ENCODE data around the gene GOLGA6L2.
A peak's percentile ranks its signal among the peaks of the same experiment; 100 is the strongest.
"Not testable (repeated sequence)": the region's sequence is repeated elsewhere in the genome, so short reads cannot be mapped to it uniquely, and the experiment has no call there.

Gene GOLGA6L2

DNA sequence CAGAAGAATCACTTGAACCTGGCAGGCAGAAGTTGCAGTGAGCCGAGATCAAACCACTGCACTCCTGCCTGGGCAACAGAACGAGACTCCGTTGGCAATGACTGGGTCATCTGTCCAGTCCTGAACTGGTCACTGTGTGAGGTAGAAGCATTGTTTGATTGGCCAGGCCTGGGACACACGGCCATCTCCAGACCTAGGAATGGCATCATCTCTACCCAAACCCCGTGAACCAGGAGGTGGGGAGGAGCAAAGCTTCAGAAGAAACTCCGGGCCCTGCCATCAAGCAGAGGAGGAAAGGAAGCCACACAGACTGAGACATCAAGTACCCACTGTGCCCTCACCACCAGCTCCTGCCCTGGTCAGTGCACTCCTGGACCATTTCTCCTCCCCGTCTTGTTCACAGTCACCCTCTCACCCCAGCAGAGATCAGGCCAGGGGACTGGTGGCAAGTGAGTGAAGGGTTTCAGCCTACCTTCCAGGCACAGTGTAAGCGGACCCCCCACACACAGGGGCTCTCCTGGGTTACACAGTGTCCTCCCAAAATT, 31.6 kb downstream of the GOLGA6L2 start:
- peak overlapping the region; percentile 10; the same call in 1 of the 2 replicates for H2AFZ ChIP-seq (ENCODE audit: low read length)
- no peak overlapping the region for H3K9ac ChIP-seq (ENCODE audit: low read length)
- peak overlapping the region; percentile 99 for H3K27ac ChIP-seq (ENCODE audit: low read length)
- no peaks in the 10 kb centered on the region for H3K9me3 ChIP-seq (replicated peaks; ENCODE audit: insufficient read depth, low read length)
- TF ChIP-seq EZH2phosphoT487 (IDR thresholded peaks at IDR 0.05; ENCODE audit: low read length) (no peak), CTCF (IDR thresholded peaks at IDR 0.05; ENCODE audit: low read length) (no peak)
- peaks cover 18% of the 10 kb centered on the region for H3F3A ChIP-seq (ENCODE audit: insufficient read depth, low read length)
- H3K4me2 ChIP-seq (ENCODE audit: low read depth, low read length), result no peak overlapping the region
- H3K27me3 ChIP-seq (replicated peaks; ENCODE audit: insufficient read depth, low read length), result no peaks in the 10 kb centered on the region
- H3K36me3 ChIP-seq (replicated peaks; ENCODE audit: insufficient read depth, low read length), result no peaks in the 10 kb centered on the region
- no peak overlapping the region for H3K4me3 ChIP-seq (ENCODE audit: low read length)
- no peak for DNase-seq
- H4K20me1 ChIP-seq (ENCODE audit: insufficient read depth, low read length), result no peaks in the 10 kb centered on the region
- no peaks in the 10 kb centered on the region for H3K79me2 ChIP-seq (ENCODE audit: low read length)
- H3K9me2 ChIP-seq (replicated peaks; ENCODE audit: insufficient read depth, low read length), result no peaks in the 10 kb centered on the region
- H3K4me1 ChIP-seq (ENCODE audit: low read length), result peaks cover 41% of the 10 kb centered on the region

GRCh38 chr15:23412881-23413600, 34.0 kb downstream of the GOLGA6L2 start:
- not testable (repeated sequence) for H3K4me3 ChIP-seq (ENCODE audit: low read length)

GRCh38 chr15:23411841-23412240, 35.2 kb downstream of the GOLGA6L2 start:
- no peak for DNase-seq
- Histone ChIP-seq H3K27me3 (replicated peaks; ENCODE audit: insufficient read depth, low read length) (no peaks in the 10 kb centered on the region), H3K4me1 (ENCODE audit: low read length) (peaks cover 23% of the 10 kb centered on the region), H3K36me3 (replicated peaks; ENCODE audit: insufficient read depth, low read length) (no peaks in the 10 kb centered on the region), H3K27ac (ENCODE audit: low read length) (no peak overlapping the region), H4K20me1 (ENCODE audit: insufficient read depth, low read length) (no peaks in the 10 kb centered on the region), H3K9me3 (replicated peaks; ENCODE audit: insufficient read depth, low read length) (no peaks in the 10 kb centered on the region), H3K9me2 (replicated peaks; ENCODE audit: insufficient read depth, low read length) (no peaks in the 10 kb centered on the region), H3F3A (ENCODE audit: insufficient read depth, low read length) (peaks cover 8% of the 10 kb centered on the region), H3K4me2 (ENCODE audit: low read depth, low read length) (no peak overlapping the region), H3K4me3 (ENCODE audit: low read length) (no peak overlapping the region), H3K9ac (ENCODE audit: low read length) (no peak overlapping the region), H2AFZ (ENCODE audit: low read length) (no peak overlapping the region), H3K79me2 (ENCODE audit: low read length) (no peaks in the 10 kb centered on the region)
- TF ChIP-seq EZH2 (optimal IDR thresholded peaks at IDR 0.05; ENCODE audit: low read depth, low read length), result no peak
- TF ChIP-seq CTCF (IDR thresholded peaks at IDR 0.05; ENCODE audit: low read length), result no peak
- TF ChIP-seq EZH2phosphoT487 (IDR thresholded peaks at IDR 0.05; ENCODE audit: low read length), result no peak

More at GRCh38 chr15:23412881-23413600, 34.0 kb downstream of the GOLGA6L2 start:
- not testable (repeated sequence) for H3K9me3 ChIP-seq (replicated peaks; ENCODE audit: insufficient read depth, low read length); H4K20me1 ChIP-seq (ENCODE audit: insufficient read depth, low read length); H3K27me3 ChIP-seq (replicated peaks; ENCODE audit: insufficient read depth, low read length); H3K4me2 ChIP-seq (ENCODE audit: low read depth, low read length); H3K36me3 ChIP-seq (replicated peaks; ENCODE audit: insufficient read depth, low read length); H3K9ac ChIP-seq (ENCODE audit: low read length); H3K9me2 ChIP-seq (replicated peaks; ENCODE audit: insufficient read depth, low read length); H3K27ac ChIP-seq (ENCODE audit: low read length); DNase-seq; H2AFZ ChIP-seq (ENCODE audit: low read length); H3K79me2 ChIP-seq (ENCODE audit: low read length)
- Histone ChIP-seq H3K4me1 (ENCODE audit: low read length) (peaks cover 31% of the 10 kb centered on the region), H3F3A (ENCODE audit: insufficient read depth, low read length) (peaks cover 18% of the 10 kb centered on the region)

DNA sequence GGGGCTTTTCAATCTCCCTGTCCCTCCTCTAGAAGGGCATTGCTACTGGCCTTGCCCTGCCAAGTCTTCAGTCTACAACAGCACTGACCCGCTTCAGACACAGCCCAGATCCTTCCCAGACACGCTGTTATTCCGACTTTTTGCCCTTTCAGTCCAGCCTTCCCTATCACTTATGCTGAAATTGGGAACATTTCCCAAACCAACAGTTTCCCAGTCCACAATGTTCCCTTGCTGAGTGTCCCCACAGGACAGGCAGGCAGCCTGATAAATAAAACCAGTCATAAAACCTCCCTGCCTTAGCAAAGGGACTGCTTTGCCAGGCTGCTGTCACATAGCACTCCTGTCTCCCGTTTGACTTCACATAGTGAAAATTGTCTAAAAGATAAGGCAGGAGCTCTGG, 43.5 kb downstream of the GOLGA6L2 start:
- Histone ChIP-seq H3K27me3 (replicated peaks; ENCODE audit: insufficient read depth, low read length) (no peaks in the 10 kb centered on the region), H3K9me3 (replicated peaks; ENCODE audit: insufficient read depth, low read length) (no peaks in the 10 kb centered on the region), H3K9me2 (replicated peaks; ENCODE audit: insufficient read depth, low read length) (no peaks in the 10 kb centered on the region), H3K36me3 (replicated peaks; ENCODE audit: insufficient read depth, low read length) (no peaks in the 10 kb centered on the region), H3F3A (ENCODE audit: insufficient read depth, low read length) (no peaks in the 10 kb centered on the region), H3K27ac (ENCODE audit: low read length) (no peak overlapping the region), H3K79me2 (ENCODE audit: low read length) (no peaks in the 10 kb centered on the region), H3K4me1 (ENCODE audit: low read length) (peaks cover 9% of the 10 kb centered on the region), H3K4me3 (ENCODE audit: low read length) (no peak overlapping the region), H3K9ac (ENCODE audit: low read length) (no peak overlapping the region), H3K4me2 (ENCODE audit: low read depth, low read length) (no peak overlapping the region), H4K20me1 (ENCODE audit: insufficient read depth, low read length) (no peaks in the 10 kb centered on the region), H2AFZ (ENCODE audit: low read length) (no peak overlapping the region)
- no peak for TF ChIP-seq EZH2phosphoT487 (IDR thresholded peaks at IDR 0.05; ENCODE audit: low read length)
- no peak for TF ChIP-seq EZH2 (optimal IDR thresholded peaks at IDR 0.05; ENCODE audit: low read depth, low read length)
- TF ChIP-seq CTCF (IDR thresholded peaks at IDR 0.05; ENCODE audit: low read length), result no peak
- no peak for DNase-seq

Data from MM.1S (cell line).